Activated CD4-positive, alpha-beta memory T cell treated with anti-CD3 and anti-CD28 coated beads for 36 hours (primary cell): Measurements from ENCODE around the gene FAM171A2. TPM values are rescaled to one million over a fixed set of nuclear protein-coding genes. Genes with fewer than 3 reads are reported as not detected.

Source experiments
- CTCF ChIA-PET: fragments of 350-600 bp; sonication (Branson Sonifier 250); formaldehyde crosslinking; loops from one replicate; lab custom pipeline; 2021; ENCODE audit warnings: antibody characterized with exemption, inconsistent platforms; lab: Charles Lee
- POLR2A ChIA-PET: fragments of 350-600 bp; sonication (Branson Sonifier 250); formaldehyde crosslinking; loops from one replicate; lab custom pipeline; 2021; ENCODE audit warnings: antibody characterized with exemption; lab: Charles Lee
- DNase-seq: peaks from one replicate; pipeline ENCODE4 v3.0.0-alpha.2; 2020
- H3K27ac Mint-ChIP-seq: one replicate; pipeline ENCODE4 v1.8.0; 2021; ENCODE audit warnings: mixed read lengths
- H3K27me3 Mint-ChIP-seq: one replicate; pipeline ENCODE4 v1.8.0; 2021; ENCODE audit warnings: mixed read lengths
- H3K36me3 Mint-ChIP-seq: one replicate; pipeline ENCODE4 v1.8.0; 2021; ENCODE audit warnings: mixed read lengths
- H3K4me1 Mint-ChIP-seq: one replicate; pipeline ENCODE4 v1.8.0; 2021; ENCODE audit warnings: low read depth, mixed read lengths
- H3K4me3 Mint-ChIP-seq: one replicate; pipeline ENCODE4 v1.8.0; 2021; ENCODE audit warnings: mild to moderate bottlenecking, mixed read lengths
- H3K9me3 Mint-ChIP-seq: one replicate; pipeline ENCODE4 v1.8.0; 2021; ENCODE audit warnings: mixed read lengths
- intact Hi-C: fragments of 100-400 bp; cut with micrococcal nuclease; formaldehyde crosslinking; loops from one replicate; pipeline ENCODE4 v1.15.1; 2023
- total RNA-seq, 2 experiments: library from RNA; stranded (reverse); gene quantifications; one replicate each; pipeline ENCODE4 v1.2.3, GENCODE V29; 2021

Gene FAM171A2
- total RNA-seq, 2 experiments from 2014 or later = 0.19 to 0.21 TPM

DNA sequence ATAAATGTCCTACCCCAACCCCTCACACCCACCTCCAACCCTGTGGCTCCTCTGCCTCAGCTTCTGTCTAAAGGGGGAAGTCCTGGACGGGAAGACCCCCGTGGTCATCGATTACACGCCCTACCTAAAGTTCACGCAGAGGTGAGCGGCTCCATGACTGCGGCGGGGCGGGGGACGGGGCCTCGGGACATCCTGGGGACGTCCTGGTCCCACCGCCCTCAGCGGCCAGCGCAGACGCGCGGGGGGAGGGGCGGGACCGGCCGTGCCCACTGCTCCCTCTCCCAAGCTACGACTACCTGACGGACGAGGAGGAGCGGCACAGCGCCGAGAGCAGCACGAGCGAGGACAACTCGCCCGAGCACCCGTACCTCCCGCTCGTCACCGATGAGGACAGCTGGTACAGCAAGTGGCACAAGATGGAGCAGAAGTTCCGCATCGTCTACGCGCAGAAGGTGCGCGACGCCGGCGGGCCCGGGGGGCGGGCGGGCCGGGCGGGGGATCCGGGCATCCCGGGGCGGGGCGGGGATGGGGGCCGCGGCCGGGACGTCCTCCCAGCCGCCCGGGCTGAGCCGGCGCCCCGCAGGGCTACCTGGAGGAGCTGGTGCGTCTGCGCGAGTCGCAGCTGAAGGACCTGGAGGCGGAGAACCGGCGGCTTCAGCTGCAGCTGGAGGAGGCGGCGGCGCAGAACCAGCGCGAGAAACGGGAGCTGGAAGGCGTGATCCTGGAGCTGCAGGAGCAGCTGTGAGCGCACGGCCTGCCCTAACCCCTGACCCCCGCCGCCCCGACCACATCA, 48.6 kb downstream of the FAM171A2 start:
- Mint-ChIP-seq H3K27me3 (peaks cover 29% of the 10 kb centered on the region), H3K4me1 (peaks cover 10% of the 10 kb centered on the region), H3K9me3 (no peaks in the 10 kb centered on the region), H3K36me3 (peaks cover 5% of the 10 kb centered on the region), H3K4me3 (peak overlapping the region; percentile 61), H3K27ac (no peak overlapping the region)
- CTCF ChIA-PET = interaction anchor here (1.2 to 1.3 kb wide), 2 partner anchors 105 to 112 kb away, joined by 4 to 6 read pairs; no protein-coding TSS in a partner anchor
- POLR2A ChIA-PET = interaction anchor here (1.9 kb wide), 1 partner anchor 9 kb away, joined by 5 read pairs; the partner anchor contains the start of gene SLC25A39
- intact Hi-C loops = no loop called here
- DNase-seq = peak; percentile 66

DNA sequence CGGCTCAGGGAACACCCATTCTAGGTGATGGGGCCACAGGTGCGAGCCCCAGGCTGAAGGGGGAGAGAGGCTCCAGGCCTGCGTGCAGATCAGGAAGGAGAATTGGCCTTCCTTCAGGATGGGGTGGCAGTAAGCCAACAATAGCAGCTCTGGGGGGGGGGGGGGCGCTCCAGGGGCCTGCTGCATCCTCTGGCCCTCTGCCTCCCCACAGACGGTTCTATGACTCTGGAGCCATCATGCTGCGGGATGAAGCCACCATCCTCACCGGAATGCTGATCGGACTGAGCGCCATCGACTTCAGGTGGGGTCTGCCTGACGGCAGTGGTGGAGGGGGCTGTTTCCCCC, 49.2 kb downstream of the FAM171A2 start:
- Mint-ChIP-seq H3K27ac (no peak overlapping the region), H3K36me3 (peaks cover 3% of the 10 kb centered on the region), H3K27me3 (peaks cover 29% of the 10 kb centered on the region), H3K4me1 (peaks cover 10% of the 10 kb centered on the region), H3K9me3 (no peaks in the 10 kb centered on the region), H3K4me3 (peak overlapping the region; percentile 25)
- CTCF ChIA-PET = interaction anchor here (0.6 to 1.3 kb wide), 3 partner anchors 105 to 207 kb away, joined by 3 to 6 read pairs (median 4); no protein-coding TSS in a partner anchor
- POLR2A ChIA-PET = no interaction called here
- intact Hi-C loops = no loop called here
- no peak for DNase-seq

DNA sequence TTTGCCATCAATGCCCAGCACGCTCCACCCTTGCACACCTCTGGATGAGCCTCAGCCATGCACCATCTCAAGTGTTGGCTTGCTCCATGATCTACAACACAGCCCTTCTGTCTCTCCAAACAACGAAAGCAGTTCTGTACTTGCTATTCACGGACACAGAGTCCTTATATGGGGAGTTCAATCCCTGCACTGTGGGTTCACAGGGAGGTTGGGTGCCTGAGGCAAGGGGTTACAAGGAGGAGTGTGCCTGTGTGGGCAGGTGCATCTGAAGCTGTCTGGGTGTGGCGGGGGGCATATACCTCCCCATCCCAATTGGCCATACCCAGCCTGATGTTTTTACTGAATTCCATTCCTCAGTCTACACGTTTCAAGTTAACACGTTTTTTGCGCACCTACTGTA, 49.6 kb downstream of the FAM171A2 start:
- POLR2A ChIA-PET = no interaction called here
- DNase-seq = no peak
- Mint-ChIP-seq H3K9me3 (no peaks in the 10 kb centered on the region), H3K27me3 (peaks cover 29% of the 10 kb centered on the region), H3K27ac (no peak overlapping the region), H3K4me1 (peaks cover 10% of the 10 kb centered on the region), H3K36me3 (no peaks in the 10 kb centered on the region), H3K4me3 (no peak overlapping the region)
- intact Hi-C loops = no loop called here
- CTCF ChIA-PET = interaction anchor here (0.6 kb wide), 1 partner anchor 207 kb away, joined by 3 read pairs; no protein-coding TSS in a partner anchor

DNA sequence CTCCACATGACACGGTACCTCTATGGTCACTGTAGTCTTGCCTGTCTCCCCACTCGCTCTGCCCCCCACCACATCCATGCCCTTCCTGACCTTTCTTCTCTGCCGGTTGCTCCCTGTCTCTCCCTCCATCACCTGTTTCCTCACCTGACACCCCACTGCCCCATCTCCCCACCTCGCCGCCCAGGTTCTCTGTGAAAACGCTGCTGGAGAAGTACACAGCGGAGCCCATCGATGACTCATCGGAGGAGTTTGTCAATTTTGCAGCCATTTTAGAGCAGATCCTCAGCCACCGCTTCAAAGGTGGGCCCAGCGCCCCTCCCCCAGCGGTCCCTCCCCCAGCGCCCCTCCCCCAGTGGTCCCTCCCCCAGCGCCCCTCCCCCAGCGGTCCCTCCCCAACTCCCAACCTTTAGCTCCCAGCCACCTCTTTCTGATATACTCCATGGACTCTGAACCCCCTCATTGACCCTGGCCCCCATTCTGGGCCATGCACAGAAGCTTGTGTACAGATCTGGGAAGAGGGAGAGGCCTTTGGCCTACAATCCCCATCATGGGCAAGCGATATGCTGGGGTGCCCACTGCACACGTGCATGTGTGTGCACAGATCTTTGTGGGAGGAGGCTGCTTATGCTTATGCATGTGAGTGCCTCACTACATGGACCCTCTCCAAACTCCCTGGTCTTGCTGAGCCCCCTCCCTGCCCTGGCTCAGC, 51.1 kb downstream of the FAM171A2 start:
- Mint-ChIP-seq H3K27me3 (peaks cover 29% of the 10 kb centered on the region), H3K27ac (no peak overlapping the region), H3K9me3 (no peaks in the 10 kb centered on the region), H3K36me3 (no peaks in the 10 kb centered on the region), H3K4me3 (no peak overlapping the region), H3K4me1 (peaks cover 12% of the 10 kb centered on the region)
- POLR2A ChIA-PET = no interaction called here
- DNase-seq = no peak
- intact Hi-C loops = no loop called here
- CTCF ChIA-PET = no interaction called here

DNA sequence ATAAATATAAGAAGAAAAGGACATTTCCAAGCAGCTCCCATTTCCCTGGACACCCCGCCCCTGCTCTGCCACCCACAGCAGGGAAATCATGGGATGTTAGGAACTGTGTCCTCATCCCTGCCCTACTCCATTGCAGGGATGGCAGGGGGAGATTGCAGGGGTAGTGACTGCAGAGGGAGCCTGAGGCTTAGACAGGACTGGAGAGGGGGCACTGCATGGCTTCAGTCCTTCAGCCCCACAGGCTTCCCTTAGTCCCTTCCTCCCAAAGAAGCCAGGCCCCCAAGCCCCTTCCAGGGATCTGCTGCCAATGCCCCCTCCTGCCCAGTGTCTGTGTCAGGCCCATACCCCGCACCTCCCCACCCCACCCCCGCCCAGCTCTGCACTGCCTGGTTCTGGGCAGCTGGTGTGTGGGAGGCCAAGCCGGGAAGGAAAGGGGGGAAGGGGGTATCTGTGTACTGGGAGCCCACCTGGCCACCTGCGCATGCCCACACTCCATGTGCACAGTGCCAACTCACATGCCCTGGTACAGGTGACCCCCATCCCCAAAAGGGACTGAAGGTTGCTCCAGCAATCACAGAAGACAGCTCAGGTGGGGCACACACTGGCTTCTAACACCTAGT, 52.0 kb downstream of the FAM171A2 start:
- H3K27ac Mint-ChIP-seq = no peak overlapping the region
- POLR2A ChIA-PET = no interaction called here

DNA sequence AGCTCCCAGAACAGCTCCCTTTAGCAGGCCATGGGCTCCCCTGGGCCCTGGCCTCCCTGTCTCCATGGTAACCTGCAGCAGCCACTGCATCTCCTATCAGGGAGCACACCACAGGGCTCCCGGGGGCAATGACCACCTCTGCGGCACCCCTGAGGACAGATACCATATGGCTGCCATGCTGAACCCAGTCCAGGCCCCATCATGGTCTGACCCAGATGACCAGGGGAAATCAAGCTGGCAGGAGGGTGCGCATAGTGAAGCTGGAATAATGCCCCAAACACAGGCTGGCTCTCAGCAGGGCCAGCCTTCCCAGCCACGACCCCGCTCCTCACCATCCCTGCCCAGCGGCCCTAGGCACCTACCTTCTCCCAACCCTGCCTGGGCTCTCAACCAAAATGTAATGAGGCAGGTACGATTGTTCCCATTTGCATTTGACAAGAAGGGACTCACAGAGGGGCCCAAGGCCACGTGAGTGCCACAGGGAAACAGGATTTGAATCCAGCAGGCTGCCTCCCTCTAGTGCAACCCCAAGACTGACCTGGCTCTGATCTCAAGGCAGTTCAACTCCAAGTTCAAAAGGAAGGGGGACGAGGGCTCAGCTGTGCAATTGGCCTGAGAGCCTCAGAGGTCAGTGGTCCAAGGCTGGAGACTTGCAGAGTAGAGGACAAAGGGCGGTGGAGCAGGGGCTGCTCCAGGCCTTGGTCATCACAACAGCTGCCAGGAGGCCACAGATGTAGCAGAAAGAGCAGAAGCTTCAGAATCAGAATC, 52.9 kb downstream of the FAM171A2 start:
- ChIA-PET CTCF (interaction anchor here (0.9 to 1.6 kb wide), 2 partner anchors 20 to 101 kb away, joined by 3 to 6 read pairs; no protein-coding TSS in a partner anchor), POLR2A (no interaction called here)
- intact Hi-C loops = no loop called here
- Mint-ChIP-seq H3K4me3 (no peak overlapping the region), H3K27ac (no peak overlapping the region), H3K9me3 (no peaks in the 10 kb centered on the region), H3K36me3 (no peaks in the 10 kb centered on the region), H3K27me3 (peaks cover 27% of the 10 kb centered on the region), H3K4me1 (peaks cover 11% of the 10 kb centered on the region)
- DNase-seq = no peak

More for the DNA sequence above, 52.0 kb downstream of the FAM171A2 start:
- Mint-ChIP-seq H3K27me3 (peaks cover 29% of the 10 kb centered on the region), H3K36me3 (no peaks in the 10 kb centered on the region), H3K4me1 (peaks cover 17% of the 10 kb centered on the region), H3K9me3 (no peaks in the 10 kb centered on the region), H3K4me3 (no peak overlapping the region)
- CTCF ChIA-PET = no interaction called here
- DNase-seq = no peak
- intact Hi-C loops = no loop called here

DNA sequence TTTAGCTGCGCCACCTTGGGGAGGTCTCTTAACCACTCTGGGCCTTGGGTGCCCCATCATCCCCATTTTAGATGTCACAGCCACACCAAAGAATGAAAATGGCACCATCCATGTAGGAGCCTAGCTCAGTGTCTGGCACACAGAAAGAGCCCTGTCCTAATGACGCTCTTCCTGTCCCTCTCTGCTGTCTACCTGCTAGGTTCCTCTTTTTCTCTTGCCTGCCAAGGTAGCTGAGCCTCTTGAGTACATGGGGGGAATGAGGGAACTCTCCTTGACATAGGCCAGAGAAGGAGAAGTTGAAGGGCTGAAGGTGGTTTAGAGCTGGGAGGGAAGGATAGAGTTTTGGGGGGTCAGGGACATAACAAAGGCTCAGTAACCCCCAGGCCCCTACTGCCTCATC, 53.5 kb downstream of the FAM171A2 start:
- intact Hi-C loops = no loop called here
- ChIA-PET POLR2A (no interaction called here), CTCF (interaction anchor here (0.9 to 1.6 kb wide), 2 partner anchors 21 to 100 kb away, joined by 3 to 6 read pairs; no protein-coding TSS in a partner anchor)
- H3K27ac Mint-ChIP-seq = no peak overlapping the region
- no peak overlapping the region for H3K4me3 Mint-ChIP-seq
- H3K36me3 Mint-ChIP-seq = no peaks in the 10 kb centered on the region
- DNase-seq = no peak
- H3K9me3 Mint-ChIP-seq = no peaks in the 10 kb centered on the region
- peaks cover 7% of the 10 kb centered on the region for H3K4me1 Mint-ChIP-seq
- peaks cover 24% of the 10 kb centered on the region for H3K27me3 Mint-ChIP-seq

DNA sequence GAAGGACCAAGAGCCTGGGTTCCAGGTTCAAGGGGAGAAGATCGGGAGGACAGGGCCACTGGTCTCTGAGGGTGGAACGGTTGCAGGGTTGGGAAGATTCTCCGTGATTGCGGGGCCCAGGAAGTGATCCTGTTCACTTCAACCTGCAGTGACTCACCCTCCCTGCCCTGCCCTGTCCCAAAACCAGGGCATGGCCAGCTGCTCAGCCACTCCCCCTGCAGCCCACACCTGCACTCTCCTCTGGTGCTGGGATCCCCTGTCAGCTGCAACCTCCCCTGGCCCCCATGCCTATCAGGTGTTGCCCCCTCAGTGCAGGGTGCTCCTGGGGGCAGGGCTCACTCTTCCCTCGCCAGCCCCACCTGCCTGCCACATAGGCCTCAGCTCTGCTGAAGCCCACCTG, 54.2 kb downstream of the FAM171A2 start:
- DNase-seq = no peak
- Mint-ChIP-seq H3K4me1 (peaks cover 7% of the 10 kb centered on the region), H3K27ac (no peak overlapping the region), H3K27me3 (peaks cover 27% of the 10 kb centered on the region), H3K4me3 (peak overlapping the region; percentile 23), H3K36me3 (no peaks in the 10 kb centered on the region), H3K9me3 (no peaks in the 10 kb centered on the region)
- CTCF ChIA-PET = interaction anchor here (1.3 to 1.6 kb wide), 2 partner anchors 21 kb away, joined by 3 read pairs; no protein-coding TSS in a partner anchor
- intact Hi-C loops = loop anchor here (2.0 kb wide), 1 partner anchor 15 kb away; the partner anchor contains the start of gene SLC25A39
- POLR2A ChIA-PET = no interaction called here

DNA sequence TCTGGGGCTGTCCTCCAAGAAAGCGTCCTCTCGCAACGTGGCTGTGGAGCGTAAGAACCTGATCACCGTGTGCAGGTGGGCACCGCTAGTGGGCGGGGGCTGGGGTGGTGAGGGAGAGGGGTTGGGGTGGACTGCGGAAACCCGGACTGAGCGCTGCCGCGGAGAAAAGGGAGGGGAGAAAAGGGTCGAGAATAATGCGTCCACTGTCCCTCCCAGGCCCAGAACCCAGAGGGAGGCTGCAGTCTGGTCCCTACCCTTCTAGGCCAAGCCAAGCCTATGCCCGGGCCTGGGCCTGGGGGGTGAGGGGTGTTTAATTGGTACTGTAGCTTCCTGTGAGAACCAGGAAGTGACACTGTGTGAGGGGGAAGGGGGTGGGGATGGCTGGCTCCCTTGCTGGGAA, 54.8 kb downstream of the FAM171A2 start:
- ChIA-PET POLR2A (no interaction called here), CTCF (interaction anchor here (0.8 to 1.3 kb wide), 3 partner anchors 22 to 99 kb away, joined by 3 to 6 read pairs (median 3); partner anchors contain the start of gene GRN)
- H3K4me3 Mint-ChIP-seq = peak overlapping the region; percentile 23
- no peak overlapping the region for H3K27ac Mint-ChIP-seq
- peaks cover 1% of the 10 kb centered on the region for H3K36me3 Mint-ChIP-seq
- H3K27me3 Mint-ChIP-seq = peaks cover 23% of the 10 kb centered on the region
- H3K9me3 Mint-ChIP-seq = no peaks in the 10 kb centered on the region
- intact Hi-C loops = loop anchor here (2.0 kb wide), 1 partner anchor 16 kb away; the partner anchor contains the start of gene SLC25A39
- peaks cover 7% of the 10 kb centered on the region for H3K4me1 Mint-ChIP-seq
- DNase-seq = no peak

DNA sequence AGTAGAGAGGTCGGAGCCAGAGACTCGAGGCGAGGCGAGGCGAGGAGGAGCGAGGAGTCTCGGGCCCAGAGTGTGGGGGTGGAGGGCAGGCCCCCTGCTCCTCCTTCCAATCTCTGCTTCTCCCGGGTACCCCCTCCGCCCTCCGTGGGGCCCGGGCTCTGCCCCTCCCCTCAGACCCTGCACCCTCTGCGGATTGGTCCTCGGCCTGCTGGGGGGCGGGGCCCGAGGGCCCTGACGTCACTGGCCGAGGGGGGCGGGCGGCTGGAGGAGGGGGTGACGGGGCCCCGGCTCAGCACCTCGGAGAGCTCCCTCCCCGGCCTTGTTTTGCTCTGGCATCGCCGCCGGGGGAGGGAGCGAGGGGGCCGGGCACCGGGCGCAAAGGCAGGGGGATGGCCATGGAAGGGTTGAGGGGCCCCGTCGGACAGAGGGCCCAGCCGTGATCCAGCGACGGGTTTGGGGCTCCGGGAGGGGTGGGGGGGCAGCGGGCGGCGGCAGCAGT, 55.3 kb downstream of the FAM171A2 start, which contains the start of gene RUNDC3A:
TSS of gene RUNDC3A (plus strand) at position 282 of the 499 bp plus-strand sequence. CDS start 232 bp downstream, outside the sequence.
- CTCF ChIA-PET = interaction anchor here (0.7 to 1.3 kb wide), 4 partner anchors 16 to 98 kb away, joined by 3 to 6 read pairs (median 3); partner anchors contain the start of genes GRN and SLC25A39
- POLR2A ChIA-PET = no interaction called here
- Mint-ChIP-seq H3K4me3 (peak within 1 kb of the TSS; percentile 23), H3K27me3 (peaks cover 22% of the 10 kb centered on the region), H3K36me3 (peaks cover 1% of the 10 kb centered on the region), H3K9me3 (no peaks in the 10 kb centered on the region), H3K27ac (no peak within 1 kb of the TSS), H3K4me1 (peaks cover 7% of the 10 kb centered on the region)
- DNase-seq = peak; percentile 88
- intact Hi-C loops = loop anchor here (2.0 kb wide), 1 partner anchor 16 kb away; the partner anchor contains the start of gene SLC25A39
